COLO829 (cell line): Measurements from ENCODE around the gene AARS2.
"Not testable (repeated sequence)": the region's sequence is repeated elsewhere in the genome, so short reads cannot be mapped to it uniquely, and the experiment has no call there.

Source experiments
- DNase-seq: peaks from one replicate; pipeline ENCODE4 v3.0.0; 2012; ENCODE audit warnings: low spot score

The AARS2 gene

GRCh38 chr6:44329858-44330257, 16.7 kb upstream of the AARS2 start:
- DNase-seq, result no peak

DNA sequence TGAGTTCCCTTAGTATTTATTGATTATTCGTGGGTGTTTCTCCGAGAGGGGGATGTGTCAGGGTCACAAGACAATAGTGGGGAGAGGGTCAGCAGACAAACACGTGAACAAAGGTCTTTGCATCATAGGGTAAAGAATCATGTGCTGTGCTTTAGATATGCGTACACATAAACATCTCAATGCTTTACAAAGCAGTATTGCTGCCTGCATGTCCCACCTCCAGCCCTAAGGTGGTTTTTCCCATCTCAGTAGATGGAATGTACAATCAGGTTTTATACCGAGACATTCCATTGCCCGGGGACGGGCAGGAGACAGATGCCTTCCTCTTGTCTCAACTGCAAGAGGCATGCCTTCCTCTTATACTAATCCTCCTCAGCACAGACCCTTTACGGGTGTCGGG, 15.1 kb upstream of the AARS2 start:
- not testable (repeated sequence) for DNase-seq

DNA sequence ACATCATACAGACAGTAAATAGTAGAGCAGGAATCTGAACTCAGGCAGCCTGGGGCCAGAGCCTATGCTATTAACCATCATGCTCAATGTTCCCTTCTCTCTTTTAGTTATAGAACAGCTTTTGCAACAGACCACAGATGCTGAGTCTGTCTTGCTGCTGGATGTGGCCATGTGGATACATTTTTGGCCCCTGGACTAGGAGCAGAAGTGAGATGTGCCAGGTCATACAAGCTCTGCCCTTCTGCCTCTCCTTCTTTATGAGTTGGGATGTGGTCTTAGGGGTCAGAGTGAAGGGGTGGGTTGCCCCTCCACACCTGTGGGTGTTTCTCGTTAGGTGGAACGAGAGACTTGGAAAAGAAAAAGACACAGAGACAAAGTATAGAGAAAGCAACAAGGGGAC, 14.6 kb upstream of the AARS2 start:
- DNase-seq, result no peak

GRCh38 chr6:44327096-44327495, 13.9 kb upstream of the AARS2 start:
- peak; percentile 87 for DNase-seq

- DNase-seq, result no peak
Observed at GRCh38 chr6:44321210-44321609, 8.1 kb upstream of the AARS2 start.

DNA sequence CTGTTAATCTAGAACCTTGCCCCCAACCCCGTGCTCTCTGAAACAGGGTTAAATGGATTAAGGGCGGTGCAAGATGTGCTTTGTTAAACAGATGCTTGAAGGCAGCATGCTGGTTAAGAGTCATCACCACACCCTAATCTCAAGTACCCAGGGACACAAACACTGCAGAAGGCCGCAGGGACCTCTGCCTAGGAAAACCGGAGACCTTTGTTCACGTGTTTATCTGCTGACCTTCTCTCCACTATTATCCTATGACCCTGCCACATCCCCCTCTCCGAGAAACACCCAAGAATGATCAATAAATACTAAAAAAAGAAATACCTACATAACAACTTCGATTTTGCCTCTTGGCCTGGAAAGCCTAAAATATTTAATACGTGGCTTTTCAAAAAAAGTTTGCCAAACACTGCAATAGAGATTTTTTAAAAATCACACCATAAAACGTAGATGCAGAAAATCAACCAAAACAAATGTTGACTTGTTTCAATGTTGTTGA, 4.0 kb upstream of the AARS2 start:
- not testable (repeated sequence) for DNase-seq

GRCh38 chr6:44316481-44316880, 3.3 kb upstream of the AARS2 start:
- DNase-seq, result no peak

DNA sequence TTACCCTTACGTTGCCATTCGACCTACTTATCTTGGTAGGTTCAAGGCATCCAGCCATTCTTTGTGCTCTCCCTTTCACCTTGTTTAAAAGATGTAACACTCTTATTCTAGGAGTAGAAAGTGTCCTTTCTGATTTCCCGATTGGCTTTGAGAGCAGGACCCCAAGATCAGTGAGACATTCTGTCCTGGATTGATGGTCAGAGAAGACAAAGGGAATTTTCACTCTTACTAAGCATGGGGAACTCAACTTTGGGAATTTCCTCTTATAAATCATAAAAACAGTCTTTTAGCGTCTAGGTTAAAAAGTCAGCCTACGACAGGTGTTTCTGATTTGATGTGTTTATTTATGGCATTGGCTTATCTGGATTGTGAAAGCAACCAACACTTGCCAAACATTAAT, 2.8 kb upstream of the AARS2 start:
- no peak for DNase-seq

GRCh38 chr6:44315516-44315915, 2.4 kb upstream of the AARS2 start:
- no peak for DNase-seq

- not testable (repeated sequence) for DNase-seq
Observed at GRCh38 chr6:44314657-44315056, 1.5 kb upstream of the AARS2 start.

DNA sequence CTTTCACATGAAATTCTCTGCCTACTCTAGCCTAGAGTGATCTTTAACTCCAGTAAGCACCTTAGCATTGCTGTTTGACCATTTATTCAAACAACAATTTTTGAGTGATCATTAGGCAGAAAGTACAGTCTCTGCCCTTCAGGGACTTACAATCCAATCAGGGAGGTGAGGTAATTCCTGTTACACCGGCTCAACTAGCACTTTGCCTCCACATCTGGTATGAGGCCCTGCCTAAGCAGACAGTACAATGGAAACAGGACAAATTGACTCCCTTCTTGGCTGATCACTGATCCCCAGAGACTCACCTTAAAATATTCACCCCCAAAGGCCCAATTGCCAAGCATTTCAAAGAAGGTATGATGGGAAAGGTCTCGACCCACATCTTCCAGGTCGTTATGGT, 1.4 kb downstream of the AARS2 start:
- DNase-seq, result no peak

DNA sequence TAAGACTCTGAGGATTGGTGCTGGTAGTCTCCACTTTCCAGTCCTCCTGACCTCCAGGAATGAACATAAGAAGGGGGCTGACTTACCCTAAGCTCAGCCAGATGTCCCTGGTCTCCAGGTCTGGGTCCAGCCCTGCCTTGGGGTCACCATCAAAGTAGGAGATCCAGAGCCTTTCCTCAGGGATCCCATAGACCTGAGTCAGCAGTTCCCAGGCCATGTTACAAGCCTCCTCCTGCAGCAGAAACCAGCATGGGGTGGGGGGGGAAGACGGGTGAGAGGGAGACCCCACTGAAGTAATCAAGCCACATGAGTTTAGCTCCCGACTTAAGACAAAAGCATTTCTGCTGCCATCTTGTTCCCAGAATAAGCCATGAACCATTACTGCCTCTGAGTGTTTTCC, 1.8 kb downstream of the AARS2 start:
- DNase-seq, result no peak

GRCh38 chr6:44310241-44310640, 2.9 kb downstream of the AARS2 start:
- DNase-seq, result no peak

DNA sequence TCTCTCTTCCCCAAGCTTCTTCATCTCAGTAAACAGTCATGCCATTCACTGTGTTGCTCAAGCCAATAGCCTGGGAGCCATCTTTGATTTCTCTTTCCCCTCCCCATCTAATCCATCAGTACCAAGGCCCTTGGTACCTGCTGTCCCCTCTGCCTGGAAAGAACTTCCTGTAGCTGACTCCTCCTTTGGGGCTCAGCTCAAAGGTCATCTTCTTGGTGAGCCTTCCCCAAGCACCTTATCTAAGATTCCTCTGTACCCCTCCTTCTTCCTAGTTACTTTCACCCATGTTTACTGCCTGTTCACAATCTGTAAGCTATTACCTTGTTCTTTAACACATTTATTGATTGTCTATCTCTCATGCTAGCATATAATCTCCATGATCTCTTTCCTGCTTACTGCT, 3.5 kb downstream of the AARS2 start:
- no peak for DNase-seq

DNA sequence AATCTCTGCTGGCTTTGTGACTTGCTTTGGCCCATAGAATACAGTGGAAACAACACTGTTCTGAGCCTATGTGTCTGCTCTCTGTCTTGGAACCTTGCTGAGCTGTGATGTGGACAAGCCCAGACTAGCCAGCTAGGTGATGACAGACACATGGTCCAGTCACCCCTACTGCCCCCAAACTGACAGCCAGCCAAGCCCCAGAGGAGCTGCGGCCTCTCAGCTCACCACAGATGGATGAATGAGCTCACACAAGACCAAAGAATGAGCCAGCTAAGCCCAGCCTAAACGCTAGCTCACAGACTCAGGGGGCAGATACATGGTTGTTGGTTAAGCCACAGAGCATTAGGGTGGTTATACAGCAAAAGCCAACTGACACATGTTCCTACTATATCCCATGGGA, 4.1 kb downstream of the AARS2 start:
- DNase-seq, result no peak

DNA sequence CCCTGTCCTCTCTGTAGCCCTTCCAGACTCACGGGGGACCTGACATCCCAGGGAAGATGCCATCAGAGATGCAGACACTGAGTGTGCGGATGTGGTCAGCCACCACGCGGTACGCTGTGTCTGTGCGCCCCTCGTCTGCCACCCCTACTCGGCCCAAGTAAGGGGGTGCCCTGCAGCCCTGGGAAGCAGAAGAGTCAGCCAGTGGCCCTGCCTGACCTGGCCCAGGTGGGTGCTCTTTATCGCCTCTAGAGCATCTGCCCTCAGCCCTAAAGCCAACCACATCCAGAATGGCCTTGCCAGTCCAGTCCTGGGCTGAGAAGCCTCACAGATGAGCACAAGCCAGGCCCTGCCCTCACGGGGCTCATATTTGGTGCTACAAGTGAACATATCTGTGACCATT, 5.9 kb downstream of the AARS2 start:
- no peak for DNase-seq

- no peak for DNase-seq
Observed at GRCh38 chr6:44306710-44307109, 6.4 kb downstream of the AARS2 start.

DNA sequence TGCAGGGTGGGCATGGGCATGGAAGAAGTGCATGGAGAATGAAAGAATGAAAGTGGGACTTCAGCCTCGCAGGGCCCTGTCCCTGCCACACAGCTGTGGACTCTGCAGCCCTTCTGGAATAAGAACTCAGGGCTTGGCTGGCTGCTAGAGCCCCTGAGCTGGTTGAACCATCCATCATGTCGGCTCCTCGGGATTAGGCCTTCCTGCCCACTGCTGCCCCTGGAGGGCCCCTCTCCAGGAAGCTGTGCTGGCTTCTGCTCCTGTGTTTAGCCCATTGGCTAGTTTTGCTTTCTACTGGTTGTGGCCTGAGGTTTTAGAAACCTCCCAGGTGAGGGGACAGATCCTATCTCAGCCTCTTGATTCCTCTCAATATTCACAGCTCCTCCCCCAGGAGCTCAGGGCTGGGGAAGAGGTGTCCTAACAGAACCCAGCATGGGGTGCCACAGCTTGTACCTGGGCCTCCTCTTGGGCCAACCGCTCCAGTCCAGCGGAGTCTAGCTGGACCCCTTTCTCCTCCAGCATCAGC, 7.9 kb downstream of the AARS2 start:
- no peak for DNase-seq

- DNase-seq, result peak; percentile 48
Observed at GRCh38 chr6:44304282-44305199, 8.6 kb downstream of the AARS2 start.

GRCh38 chr6:44303842-44304241, 9.3 kb downstream of the AARS2 start:
- no peak for DNase-seq

DNA sequence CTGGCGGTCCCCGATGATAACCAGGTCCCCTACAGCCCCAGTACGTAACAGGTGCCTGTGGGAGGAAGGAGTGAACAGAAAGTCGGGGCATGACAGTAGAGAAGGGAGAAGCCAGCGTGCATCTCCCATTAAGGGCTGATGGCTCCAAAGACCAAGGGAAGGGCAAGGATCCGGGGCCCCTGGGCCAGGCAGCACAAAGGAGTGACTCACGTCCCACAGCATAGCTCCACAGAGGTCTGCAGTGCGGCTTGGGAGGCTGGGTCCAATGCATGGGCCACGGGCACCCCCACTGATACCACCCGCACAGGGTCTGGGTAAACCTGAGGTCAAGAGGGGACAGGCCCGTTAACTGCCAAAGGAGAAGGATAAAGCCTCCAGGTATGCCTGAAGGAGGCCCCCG, 10.3 kb downstream of the AARS2 start:
- no peak for DNase-seq

- no peak for DNase-seq
Observed at GRCh38 chr6:44301782-44302564, 11.2 kb downstream of the AARS2 start.

DNA sequence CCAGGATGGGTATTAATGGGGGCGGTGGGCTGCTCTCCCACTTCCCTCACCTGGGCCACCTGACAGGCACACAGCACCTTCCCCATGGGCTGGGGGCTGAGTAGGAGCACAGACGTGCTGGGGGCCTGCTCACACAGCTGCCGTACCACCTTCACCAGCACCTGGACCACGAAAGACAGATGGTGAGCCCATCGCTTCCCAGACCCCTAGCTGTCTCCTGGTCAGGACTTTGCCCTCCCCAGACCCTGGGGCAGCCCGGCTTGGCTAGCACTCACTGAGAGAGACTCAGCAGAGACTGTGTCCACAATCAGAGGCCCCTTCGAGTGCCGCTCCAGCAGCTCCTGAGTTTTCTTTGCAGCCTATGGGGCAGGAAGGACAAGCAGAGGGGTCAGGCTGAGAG, 12.0 kb downstream of the AARS2 start:
- no peak for DNase-seq
